GM12891 (cell line): Measurements from ENCODE around the gene WAPL. TPM values are rescaled to one million over a fixed set of nuclear protein-coding genes. Genes with fewer than 3 reads are reported as not detected.
A peak's percentile ranks its signal among the peaks of the same experiment; 100 is the strongest.
"Not testable (repeated sequence)": the region's sequence is repeated elsewhere in the genome, so short reads cannot be mapped to it uniquely, and the experiment has no call there.

Source experiments
- DNase-seq: peaks from one replicate; pipeline ENCODE4 v3.0.0; 2011; ENCODE audit warnings: low spot score; ENCODE audit not compliant: insufficient read length
- FAIRE-seq: peaks from 2 replicates; lab custom pipeline; 2011; peaks lifted over from hg19 to GRCh38; lab: Jason Lieb, UNC
- PAX5 ChIP-seq: IDR thresholded peaks from 2 replicates; pipeline ENCODE4 v1.6.1; 2011; ENCODE audit warnings: low read length, moderate library complexity, mild to moderate bottlenecking; ENCODE audit not compliant: insufficient read depth, severe bottlenecking
- POLR2A ChIP-seq: IDR thresholded peaks from 2 replicates; pipeline ENCODE4 v1.6.1; 2011; ENCODE audit warnings: low read depth, low read length, control low read depth
- POLR2AphosphoS5 ChIP-seq: IDR thresholded peaks from 2 replicates; pipeline ENCODE4 v1.6.1; 2011; ENCODE audit warnings: low read depth, low read length, control low read depth
- POU2F2 ChIP-seq: IDR thresholded peaks from 2 replicates; pipeline ENCODE4 v1.6.1; 2011; ENCODE audit warnings: low read depth, mild to moderate bottlenecking, control low read depth, low read length, moderate library complexity
- SPI1 ChIP-seq: IDR thresholded peaks from 2 replicates; pipeline ENCODE4 v1.6.1; 2011; ENCODE audit warnings: low read depth, low read length, control low read depth
- TAF1 ChIP-seq: IDR thresholded peaks from 2 replicates; pipeline ENCODE4 v1.6.1; 2011; ENCODE audit warnings: low read depth, low read length, control low read depth
- polyA plus RNA-seq: library from polyadenylated mRNA; unstranded; fragments of >200 nt; gene quantifications from one replicate; pipeline ENCODE4 v1.2.1, GENCODE V29; 2012; ENCODE audit warnings: low read depth, missing spikeins, inconsistent platforms; ENCODE audit not compliant: missing spikeins

WAPL gene
- polyA plus RNA-seq = 22.8 TPM

GRCh38 chr10:86521678-86522509 lies at the start of gene WAPL:
TSS of gene WAPL (minus strand) at chr10:86521792. CDS start at chr10:86518069, 3,723 bp downstream.
- DNase-seq = peak; percentile 98
- TF ChIP-seq SPI1 (no peak), POLR2AphosphoS5 (peak; percentile 69; the same call in 1 of the 2 replicates), PAX5 (no peak), TAF1 (peak; percentile 61), POLR2A (peak; percentile 50), POU2F2 (0 out of 2 replicates have a peak, but pooled peaks have one; percentile 16)
- peak; percentile 97 for FAIRE-seq

GRCh38 chr10:86569335-86569734 lies 47.7 kb upstream of the WAPL start:
- TF ChIP-seq POLR2A (no peak), POLR2AphosphoS5 (no peak), PAX5 (no peak), SPI1 (no peak), POU2F2 (no peak), TAF1 (no peak)
- DNase-seq (no peak), FAIRE-seq (no peak)

DNA sequence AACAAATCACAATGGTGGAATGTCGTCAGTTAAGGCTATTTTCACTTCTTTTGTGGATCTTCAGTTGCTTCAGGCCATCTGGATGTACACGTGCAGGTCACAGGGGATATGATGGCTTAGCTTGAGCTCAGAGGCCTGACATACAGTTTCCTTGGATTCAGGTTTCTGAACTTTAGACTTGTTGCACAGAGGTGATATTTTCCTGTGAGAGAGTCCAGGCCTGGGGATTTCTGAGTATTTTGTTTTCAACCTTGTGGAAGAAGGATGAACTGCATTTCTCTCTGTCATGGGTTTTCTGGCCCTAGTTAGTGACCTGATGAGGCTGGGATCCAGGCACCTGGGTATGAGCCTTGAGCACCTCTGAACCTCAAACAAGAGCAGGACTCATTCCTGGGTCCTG lies 44.9 kb upstream of the WAPL start:
- DNase-seq = not testable (repeated sequence)

DNA sequence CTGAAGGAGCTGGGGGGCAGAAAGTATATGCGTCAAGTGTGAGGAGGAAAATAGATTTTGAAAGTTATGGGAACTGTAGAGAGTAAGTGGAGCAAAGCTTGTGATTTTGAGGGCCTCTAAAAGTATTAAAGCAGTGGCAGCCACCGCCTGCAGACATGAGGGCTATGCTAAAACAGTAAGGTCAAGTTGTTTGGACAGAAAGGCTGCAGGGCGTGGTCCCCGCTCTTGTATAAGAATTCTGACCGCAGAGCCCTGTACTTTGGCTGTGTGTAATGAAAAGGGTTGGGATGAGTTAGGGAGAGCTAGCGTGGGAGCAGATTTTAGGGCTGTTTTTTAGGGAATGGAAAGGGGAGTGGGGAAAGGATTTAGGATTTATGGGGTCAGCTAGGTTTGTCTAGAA lies 41.7 kb upstream of the WAPL start:
- not testable (repeated sequence) for FAIRE-seq, DNase-seq

More for the DNA sequence above, 44.9 kb upstream of the WAPL start:
- not testable (repeated sequence) for FAIRE-seq

- DNase-seq, FAIRE-seq: not testable (repeated sequence)
Measured at GRCh38 chr10:86558695-86559094, 37.1 kb upstream of the WAPL start.

DNA sequence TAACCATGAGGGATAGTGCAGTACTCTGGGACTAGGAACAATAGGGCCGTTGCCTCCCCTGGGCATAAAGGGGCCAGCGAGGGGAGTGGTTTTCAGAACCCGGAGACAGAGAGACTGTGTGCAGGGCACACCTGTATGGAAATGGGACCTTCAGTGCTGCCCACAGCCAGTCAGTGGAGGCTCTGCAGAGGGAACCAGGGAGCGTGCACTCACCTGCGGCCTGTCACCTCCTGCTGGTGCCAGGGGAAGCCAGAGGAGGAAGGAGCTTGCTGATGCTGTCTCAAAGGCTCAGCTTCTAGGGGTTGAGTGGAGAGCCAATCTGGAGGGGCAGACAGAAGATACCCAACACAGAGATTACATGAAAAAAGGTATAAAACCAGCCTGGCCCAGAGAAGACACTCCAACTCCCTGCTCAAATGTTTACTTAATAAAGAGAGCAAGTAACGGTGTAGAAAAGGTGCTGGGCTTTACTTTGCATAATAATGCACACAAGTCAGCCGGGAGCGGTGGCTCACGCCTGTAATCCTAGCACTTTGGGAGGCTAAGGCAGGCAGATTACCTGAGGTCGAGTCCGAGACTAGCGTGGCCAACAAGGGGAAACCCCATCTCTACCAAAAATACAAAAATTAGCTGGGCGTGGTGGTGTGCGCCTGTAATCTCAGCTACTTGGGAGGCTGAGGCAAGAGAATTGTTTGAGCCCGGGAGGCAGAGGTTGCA lies 35.5 kb upstream of the WAPL start:
- FAIRE-seq (no peak), DNase-seq (no peak)
- TF ChIP-seq PAX5 (no peak), SPI1 (no peak), POU2F2 (no peak), TAF1 (no peak), POLR2AphosphoS5 (no peak), POLR2A (no peak)

DNA sequence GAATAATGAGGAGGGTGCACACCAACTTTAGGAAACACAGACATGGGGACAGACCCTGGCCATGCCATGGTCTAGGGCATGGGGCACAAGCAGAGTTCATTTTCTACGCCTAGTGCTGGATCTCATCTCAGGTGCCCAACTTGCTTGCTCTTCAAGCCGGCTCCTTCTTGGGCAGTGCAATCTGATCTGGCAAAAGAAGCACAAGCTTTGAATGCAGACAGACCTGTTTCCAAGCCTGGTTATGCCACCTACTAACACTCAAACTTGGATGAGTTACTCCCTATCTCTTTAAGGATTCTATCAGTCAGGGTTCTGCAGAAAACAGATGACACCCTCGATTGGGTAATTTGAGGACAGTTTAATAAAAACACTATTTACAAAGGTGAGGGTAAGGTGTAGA lies 34.9 kb upstream of the WAPL start:
- DNase-seq (no peak), FAIRE-seq (no peak)
- TF ChIP-seq POLR2A (no peak), SPI1 (no peak), POU2F2 (no peak), PAX5 (no peak), TAF1 (no peak)

DNA sequence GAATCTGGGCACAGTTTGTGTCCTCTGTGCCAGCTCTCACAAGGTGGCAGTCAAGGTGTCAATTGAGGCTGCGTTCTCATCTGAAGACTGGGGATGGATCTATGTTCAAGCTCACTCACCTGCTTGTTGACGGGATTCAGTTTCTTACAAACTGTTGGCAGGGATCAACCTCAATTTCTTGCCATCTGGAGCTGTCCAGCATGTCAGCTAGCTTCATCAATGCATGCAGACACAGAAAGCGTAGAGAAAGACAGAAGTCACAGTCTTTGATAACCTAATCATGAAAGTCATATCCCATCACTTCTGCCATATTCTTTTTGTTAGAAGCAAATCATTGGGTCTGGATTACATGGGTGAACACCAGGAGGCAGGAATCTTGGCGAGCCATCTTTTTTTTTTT lies 32.0 kb upstream of the WAPL start:
- no peak for TF ChIP-seq SPI1
- TF ChIP-seq TAF1 = no peak
- no peak for TF ChIP-seq POLR2A
- no peak for TF ChIP-seq PAX5
- no peak for TF ChIP-seq POLR2AphosphoS5
- TF ChIP-seq POU2F2 = no peak
- FAIRE-seq (no peak), DNase-seq (no peak)

- no peak for DNase-seq
- no peak for TF ChIP-seq TAF1
- no peak for TF ChIP-seq POLR2A
- no peak for TF ChIP-seq POLR2AphosphoS5
- TF ChIP-seq PAX5 = no peak
- no peak for TF ChIP-seq POU2F2
- no peak for TF ChIP-seq SPI1
- FAIRE-seq = no peak
Measured at GRCh38 chr10:86553213-86553612, 31.6 kb upstream of the WAPL start.

- FAIRE-seq = no peak
- no peak for DNase-seq
- TF ChIP-seq SPI1 = no peak
- no peak for TF ChIP-seq TAF1
- no peak for TF ChIP-seq PAX5
- TF ChIP-seq POLR2A = no peak
- no peak for TF ChIP-seq POLR2AphosphoS5
- TF ChIP-seq POU2F2 = no peak
Measured at GRCh38 chr10:86547296-86547695, 25.7 kb upstream of the WAPL start.
